K562 (cell line): Measurements from ENCODE around the gene TLX2. TPM values are rescaled to one million over a fixed set of nuclear protein-coding genes. Genes with fewer than 3 reads are reported as not detected.

Experiments used
- ATAC-seq: fragments of 200-7000 bp; cut with Tn5 transposase; 3 replicates; pipeline ENCODE4 v1.9.1; 2020; ENCODE audit warnings: moderate library complexity
- BruUV-seq: library from RNA; stranded (reverse); fragments of 400-500 nt; replicated peaks from 2 replicates; lab custom pipeline; 2021; lab: Mats Ljungman, UMichigan
- CTCF ChIA-PET: fragments of 300-600 bp; formaldehyde crosslinking; extraction: SDS; loops from one replicate; lab custom pipeline; 2021; ENCODE audit warnings: low intra/inter-chr PET ratio; lab: Yijun Ruan, JAX
- POLR2A ChIA-PET: fragments of 300-600, 350-650 bp; sonication (Branson Sonifier 250); formaldehyde crosslinking; extraction: SDS; loops from one replicate; lab custom pipeline; 2021; ENCODE audit warnings: antibody characterized with exemption, inconsistent platforms; lab: Yijun Ruan, JAX
- DNase-seq, 4 experiments: peaks; one replicate each; pipeline versions ENCODE4 v3.0.0 to v3.0.0-alpha.2; 2011 to 2018; ENCODE audit warnings: low spot score in 3 of 4, mixed read lengths in 3 of 4; ENCODE audit errors: extremely low read depth in 1 of 4
- FAIRE-seq: peaks from 2 replicates; lab custom pipeline; 2011; peaks lifted over from hg19 to GRCh38; lab: Jason Lieb, UNC
- H2AFZ ChIP-seq: 2 replicates; pipeline ENCODE4 v1.6.0; 2011; ENCODE audit warnings: low read depth, low read length, control low read depth, inconsistent platforms
- H3K27ac ChIP-seq: fragments of 200-600 bp; 3 replicates; pipeline ENCODE4 v1.8.0; 2011; ENCODE audit warnings: low read depth, mild to moderate bottlenecking, control low read depth, inconsistent platforms, low read length, moderate library complexity, mixed read lengths; ENCODE audit errors: extremely low read depth
- H3K27me3 ChIP-seq, 2 experiments: fragments of 300-600 bp in 1 of 2; 2 replicates in 1 of 2; 3 replicates in 1 of 2; pipeline versions ENCODE4 v1.6.0 to v1.8.0; 2011; ENCODE audit warnings: inconsistent platforms in 2 of 2, low read length in 2 of 2, mild to moderate bottlenecking in 1 of 2, mixed read lengths in 1 of 2, moderate library complexity in 1 of 2; ENCODE audit not compliant: control insufficient read depth in 2 of 2, insufficient read depth in 2 of 2
- H3K36me3 ChIP-seq: fragments of 300-600 bp; 3 replicates; pipeline ENCODE4 v1.8.0; 2011; ENCODE audit warnings: mild to moderate bottlenecking, low read length, inconsistent platforms; ENCODE audit not compliant: control insufficient read depth, insufficient read depth
- H3K4me1 ChIP-seq, 2 experiments: fragments of 200-600 bp in 1 of 2; replicated peaks in 1 of 2; 2 replicates in 1 of 2; 3 replicates in 1 of 2; pipeline versions ENCODE4 v1.5.1 to v1.8.0; 2011; ENCODE audit warnings: inconsistent platforms in 2 of 2, low read length in 2 of 2, mild to moderate bottlenecking in 1 of 2, mixed read lengths in 1 of 2, moderate library complexity in 1 of 2; ENCODE audit not compliant: control insufficient read depth in 2 of 2, insufficient read depth in 2 of 2
- H3K4me2 ChIP-seq: 2 replicates; pipeline ENCODE4 v1.6.1; 2011; ENCODE audit warnings: low read length, control low read depth, inconsistent platforms, mixed read lengths; ENCODE audit not compliant: insufficient read depth
- H3K4me3 ChIP-seq: fragments of 200-600 bp; sonication (generic), shearing (Covaris generic); 2 replicates; pipeline ENCODE4 v1.5.1; 2016; ENCODE audit warnings: control low read depth, inconsistent platforms
- H3K79me2 ChIP-seq: fragments of 200-600 bp; 3 replicates; pipeline ENCODE4 v1.8.0; 2011; ENCODE audit warnings: low read length, inconsistent platforms; ENCODE audit not compliant: control insufficient read depth, insufficient read depth
- H3K9ac ChIP-seq, 2 experiments: 2 replicates each; pipeline versions ENCODE4 v1.6.0 to v1.6.1; 2011; ENCODE audit warnings: low read depth in 2 of 2, low read length in 2 of 2, control low read depth in 1 of 2, inconsistent platforms in 1 of 2, mild to moderate bottlenecking in 1 of 2, mixed read lengths in 1 of 2; ENCODE audit not compliant: insufficient read depth in 1 of 2
- H3K9me1 ChIP-seq: one replicate; pipeline ENCODE4 v1.6.0; 2011; ENCODE audit warnings: inconsistent platforms, mild to moderate bottlenecking, low read length, moderate library complexity; ENCODE audit not compliant: control insufficient read depth, insufficient read depth
- H3K9me3 ChIP-seq: replicated peaks from 2 replicates; pipeline ENCODE4 v1.5.1; 2011; ENCODE audit warnings: low read depth, low read length, inconsistent platforms; ENCODE audit not compliant: control insufficient read depth, insufficient read depth
- H4K20me1 ChIP-seq: replicated peaks from 2 replicates; pipeline ENCODE4 v1.6.1; 2011; ENCODE audit warnings: low read length, inconsistent platforms, mixed read lengths; ENCODE audit not compliant: control insufficient read depth, insufficient read depth
- TBP ChIP-seq: optimal IDR thresholded peaks from 2 replicates; pipeline ENCODE3; 2011; ENCODE audit warnings: low read depth, low read length, improper control_type of control experiment
- WGBS: fragments of 100-300 bp; shearing (Covaris generic); methylation state at CpG from one replicate; pipeline ENCODE4 v1.1.6; 2016; ENCODE audit warnings: low coverage, mixed read lengths; ENCODE audit not compliant: insufficient coverage; ENCODE audit errors: missing lambda C conversion rate; 5-methylcytosine and 5-hydroxymethylcytosine counted together
- in situ Hi-C: fragments of 300-500 bp; cut with MboI; formaldehyde crosslinking; loops from 4 replicates; pipeline ENCODE4 v1.15.0; 2018; ENCODE audit warnings: inconsistent platforms, mixed read lengths
- intact Hi-C: fragments of 100-400 bp; cut with micrococcal nuclease; formaldehyde crosslinking; loops from 2 replicates; pipeline ENCODE4 v1.14.2; 2022
- polyA plus RNA-seq, 8 experiments: library from polyadenylated mRNA; depleted of rRNA in 4 of 8; stranded (reverse) in 5 of 8; unstranded in 3 of 8; fragments of >200 nt; fragmentation: Nextera tagmentation in 2 of 8; fragmentation: Illumina TruSeq in 1 of 8; extraction: Ambion mirVana in 2 of 8; extraction: Trizol in 1 of 8; gene quantifications; 2 replicates each; pipeline versions ENCODE4 v1.2.1 to v1.2.3, GENCODE V29; 2011 to 2014; ENCODE audit warnings: inconsistent platforms in 1 of 8, missing spikeins in 1 of 8
- total RNA-seq, 7 experiments: library from RNA; depleted of rRNA in 6 of 7; stranded (reverse); fragments of >200 nt in 6 of 7; fragmentation: Illumina TruSeq in 2 of 7; extraction: Trizol in 2 of 7; gene quantifications; 2 replicates each; pipeline versions ENCODE4 v1.2.1 to v1.2.3, GENCODE V29; 2011 to 2021; ENCODE audit warnings: low replicate concordance in 1 of 7
- TF ChIP-seq, protein P1 (sequence below), 3 experiments: fragments of 200-800 bp in 1 of 3; fragments of 250-450 bp in 1 of 3; fragments of 450-650 bp in 1 of 3; sonication (Bioruptor Pico) in 1 of 3; sonication (Bioruptor generic) in 1 of 3; formaldehyde crosslinking in 1 of 3; IDR thresholded peaks; 2 replicates each; pipeline versions ENCODE4 v1.6.1 to v1.8.0; 2016 to 2022; ENCODE audit warnings: mild to moderate bottlenecking in 2 of 3, missing genetic modification characterization in 2 of 3, missing compliant biosample characterization in 1 of 3, moderate library complexity in 1 of 3

The TLX2 gene
- total and polyA plus RNA-seq, 9 of the 15 experiments (the other 6 are each of a cell fraction or from before 2014, with no cell fraction given): not detected

DNA sequence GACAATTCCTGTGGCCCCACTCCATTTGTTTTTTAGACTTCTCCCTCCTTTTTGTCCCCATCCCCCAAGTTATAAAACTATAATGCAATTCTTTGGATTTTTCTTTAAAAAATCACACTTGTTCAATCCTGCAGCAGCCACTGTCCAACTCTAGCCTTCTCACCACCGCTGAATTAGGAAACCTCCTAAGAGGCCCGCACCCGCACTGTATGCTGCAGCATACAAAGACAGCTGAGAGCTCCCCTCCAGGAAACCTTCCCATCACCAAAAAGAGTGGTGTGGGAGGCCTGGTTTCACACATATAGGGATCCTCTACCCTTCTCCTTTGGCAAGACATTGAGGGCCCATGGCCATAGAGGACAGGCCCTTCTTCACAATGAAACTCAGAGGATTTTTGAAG is 9.7 kb upstream of the TLX2 start:
- in situ Hi-C loops (no loop called here), intact Hi-C loops (loop anchor here (5.0 kb wide), 1 partner anchor 68 kb away; no protein-coding TSS in a partner anchor)
- no peaks in the 10 kb centered on the region for H4K20me1 ChIP-seq
- no peak for FAIRE-seq
- 38% methylated on average over 3 of the region's 3 CpGs for WGBS
- no peak for ATAC-seq
- peaks cover 42 to 61% of the 10 kb centered on the region in 2 experiments; a peak in 4 of 5 replicates for H3K4me1 ChIP-seq
- H3K4me2 ChIP-seq: peak overlapping the region; percentile 95
- peaks cover 46% of the 10 kb centered on the region for H3K79me2 ChIP-seq
- peak overlapping the region; percentile 40; the same call in 1 of the 2 replicates for H3K4me3 ChIP-seq
- ChIA-PET POLR2A (interaction anchor here (0.6 to 1.6 kb wide), 8 partner anchors 9 to 105 kb away, joined by 3 to 6 read pairs (median 4); no protein-coding TSS in a partner anchor), CTCF (no interaction called here)
- no peak overlapping the region for H2AFZ ChIP-seq
- BruUV-seq: TSS peak; percentile 52
- peak overlapping the region; percentile 38 to 87; a peak in 3 of 4 replicates for H3K9ac ChIP-seq
- peaks cover 13% of the 10 kb centered on the region; the same call in 2 of the 3 replicates for H3K36me3 ChIP-seq
- H3K9me1 ChIP-seq: no peaks in the 10 kb centered on the region
- H3K27ac ChIP-seq: peak overlapping the region; percentile 79
- TF ChIP-seq TBP: peak; percentile 21
- TF ChIP-seq, protein P1, sequence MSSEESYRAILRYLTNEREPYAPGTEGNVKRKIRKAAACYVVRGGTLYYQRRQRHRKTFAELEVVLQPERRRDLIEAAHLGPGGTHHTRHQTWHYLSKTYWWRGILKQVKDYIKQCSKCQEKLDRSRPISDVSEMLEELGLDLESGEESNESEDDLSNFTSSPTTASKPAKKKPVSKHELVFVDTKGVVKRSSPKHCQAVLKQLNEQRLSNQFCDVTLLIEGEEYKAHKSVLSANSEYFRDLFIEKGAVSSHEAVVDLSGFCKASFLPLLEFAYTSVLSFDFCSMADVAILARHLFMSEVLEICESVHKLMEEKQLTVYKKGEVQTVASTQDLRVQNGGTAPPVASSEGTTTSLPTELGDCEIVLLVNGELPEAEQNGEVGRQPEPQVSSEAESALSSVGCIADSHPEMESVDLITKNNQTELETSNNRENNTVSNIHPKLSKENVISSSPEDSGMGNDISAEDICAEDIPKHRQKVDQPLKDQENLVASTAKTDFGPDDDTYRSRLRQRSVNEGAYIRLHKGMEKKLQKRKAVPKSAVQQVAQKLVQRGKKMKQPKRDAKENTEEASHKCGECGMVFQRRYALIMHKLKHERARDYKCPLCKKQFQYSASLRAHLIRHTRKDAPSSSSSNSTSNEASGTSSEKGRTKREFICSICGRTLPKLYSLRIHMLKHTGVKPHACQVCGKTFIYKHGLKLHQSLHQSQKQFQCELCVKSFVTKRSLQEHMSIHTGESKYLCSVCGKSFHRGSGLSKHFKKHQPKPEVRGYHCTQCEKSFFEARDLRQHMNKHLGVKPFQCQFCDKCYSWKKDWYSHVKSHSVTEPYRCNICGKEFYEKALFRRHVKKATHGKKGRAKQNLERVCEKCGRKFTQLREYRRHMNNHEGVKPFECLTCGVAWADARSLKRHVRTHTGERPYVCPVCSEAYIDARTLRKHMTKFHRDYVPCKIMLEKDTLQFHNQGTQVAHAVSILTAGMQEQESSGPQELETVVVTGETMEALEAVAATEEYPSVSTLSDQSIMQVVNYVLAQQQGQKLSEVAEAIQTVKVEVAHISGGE (CRISPR knock-in tag; IDR thresholded peaks at IDR 0.05): no peak
- H3K27me3 ChIP-seq: no peaks in the 10 kb centered on the region
- no peaks in the 10 kb centered on the region for H3K9me3 ChIP-seq
- peak in 1 of 4 experiments; percentile 34 for DNase-seq
